Spleen (tissue), 7 donors: ENCODE data around the gene RHCE.
"Not testable (repeated sequence)": the region's sequence is repeated elsewhere in the genome, so short reads cannot be mapped to it uniquely, and the experiment has no call there.

Source experiments
- POLR2A ChIP-seq, 3 donors: fragments of 450-650 bp; IDR thresholded peaks; one replicate each; pipeline ENCODE4 v1.5.1; 2017; ENCODE audit warnings: antibody characterized with exemption in 3 of 3, mild to moderate bottlenecking in 1 of 3
- TF ChIP-seq, protein P1 (sequence below), 11 experiments: fragments of 200-600 bp in 7 of 11; fragments of 450-650 bp in 4 of 11; sonication (generic) in 4 of 11; IDR thresholded peaks in 8 of 11; conservative IDR thresholded peaks in 3 of 11; 1 replicate in 7 of 11; 2 replicates in 4 of 11; pipeline versions ENCODE4 v1.4.0 to v1.8.0; 2016 to 2021; ENCODE audit warnings: antibody characterized with exemption in 11 of 11, inconsistent platforms in 4 of 11, mild to moderate bottlenecking in 1 of 11
- donor health status: DM: no; HTN: no; CAD: no; lungs with moderate emphysema.
- donor health status: DM: no; HTN: no; CAD: no.
- donor health status: DM: no; HTN: no; CAD: no.

DNA sequence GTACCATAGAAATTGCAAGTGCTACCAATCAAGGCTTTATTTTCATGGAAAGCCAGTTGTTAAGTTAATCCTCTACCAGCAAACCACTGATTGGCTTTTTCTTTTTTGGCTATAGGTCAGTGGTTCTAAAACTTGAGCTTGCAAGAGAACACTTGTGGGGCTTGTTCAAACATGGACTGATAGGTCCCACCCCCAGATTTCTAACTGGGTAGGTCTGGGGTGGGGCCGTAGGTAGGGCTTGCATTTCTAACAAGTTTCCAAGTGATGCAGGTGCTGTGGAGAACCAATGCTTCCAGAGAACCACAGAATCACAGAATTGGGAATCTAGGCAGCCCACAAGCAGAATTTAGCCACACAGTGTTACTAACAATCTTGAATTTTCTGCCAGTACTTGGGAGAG, 36.8 kb downstream of the RHCE start:
- TF ChIP-seq, protein P1, sequence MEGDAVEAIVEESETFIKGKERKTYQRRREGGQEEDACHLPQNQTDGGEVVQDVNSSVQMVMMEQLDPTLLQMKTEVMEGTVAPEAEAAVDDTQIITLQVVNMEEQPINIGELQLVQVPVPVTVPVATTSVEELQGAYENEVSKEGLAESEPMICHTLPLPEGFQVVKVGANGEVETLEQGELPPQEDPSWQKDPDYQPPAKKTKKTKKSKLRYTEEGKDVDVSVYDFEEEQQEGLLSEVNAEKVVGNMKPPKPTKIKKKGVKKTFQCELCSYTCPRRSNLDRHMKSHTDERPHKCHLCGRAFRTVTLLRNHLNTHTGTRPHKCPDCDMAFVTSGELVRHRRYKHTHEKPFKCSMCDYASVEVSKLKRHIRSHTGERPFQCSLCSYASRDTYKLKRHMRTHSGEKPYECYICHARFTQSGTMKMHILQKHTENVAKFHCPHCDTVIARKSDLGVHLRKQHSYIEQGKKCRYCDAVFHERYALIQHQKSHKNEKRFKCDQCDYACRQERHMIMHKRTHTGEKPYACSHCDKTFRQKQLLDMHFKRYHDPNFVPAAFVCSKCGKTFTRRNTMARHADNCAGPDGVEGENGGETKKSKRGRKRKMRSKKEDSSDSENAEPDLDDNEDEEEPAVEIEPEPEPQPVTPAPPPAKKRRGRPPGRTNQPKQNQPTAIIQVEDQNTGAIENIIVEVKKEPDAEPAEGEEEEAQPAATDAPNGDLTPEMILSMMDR (IDR thresholded peaks at IDR 0.05 in 8 of 11, conservative IDR thresholded peaks at IDR 0.05 in 3 of 11) = not testable (repeated sequence)
- TF ChIP-seq POLR2A (IDR thresholded peaks at IDR 0.05) = not testable (repeated sequence)
